WTC11 (cell line): ENCODE data around the gene STK11.

ENCODE experiments used
- CREM ChIP-seq: sonication (generic); formaldehyde crosslinking; IDR thresholded peaks from 2 replicates; pipeline ENCODE4 v1.8.1; 2022; ENCODE audit warnings: mild to moderate bottlenecking, missing genetic modification reagents, moderate library complexity
- ELF4 ChIP-seq: sonication (generic); formaldehyde crosslinking; IDR thresholded peaks from 2 replicates; pipeline ENCODE4 v1.8.1; 2022; ENCODE audit warnings: low read depth, mild to moderate bottlenecking, moderate library complexity, missing genetic modification reagents
- EMX1 ChIP-seq: fragments of 250-450 bp; sonication (Bioruptor Pico); IDR thresholded peaks from 2 replicates; pipeline ENCODE4 v1.8.0; 2021; ENCODE audit warnings: mild to moderate bottlenecking
- FOXJ3 ChIP-seq: sonication (generic); formaldehyde crosslinking; IDR thresholded peaks from 2 replicates; pipeline ENCODE4 v1.9.0; 2021; ENCODE audit warnings: missing genetic modification reagents, mild to moderate bottlenecking, borderline replicate concordance
- MAX ChIP-seq: sonication (generic); formaldehyde crosslinking; IDR thresholded peaks from 2 replicates; pipeline ENCODE4 v1.8.0; 2022; ENCODE audit warnings: mild to moderate bottlenecking, missing genetic modification reagents
- RELA ChIP-seq: sonication (generic); formaldehyde crosslinking; IDR thresholded peaks from 2 replicates; pipeline ENCODE4 v1.8.1; 2022; ENCODE audit warnings: missing genetic modification reagents, mild to moderate bottlenecking, borderline replicate concordance
- TEAD4 ChIP-seq: sonication (generic); formaldehyde crosslinking; IDR thresholded peaks from 2 replicates; pipeline ENCODE4 v1.8.0; 2022; ENCODE audit warnings: mild to moderate bottlenecking, missing genetic modification reagents
- ZBTB21 ChIP-seq: sonication (generic); formaldehyde crosslinking; IDR thresholded peaks from 2 replicates; pipeline ENCODE4 v1.8.1; 2023; ENCODE audit warnings: mild to moderate bottlenecking, missing genetic modification reagents, borderline replicate concordance
- TF ChIP-seq, protein P1 (sequence below): fragments of 200-600 bp; IDR thresholded peaks from 2 replicates; pipeline ENCODE4 v1.8.0; 2022; ENCODE audit warnings: antibody characterized with exemption
- TF ChIP-seq, protein P2 (sequence below): sonication (generic); formaldehyde crosslinking; conservative IDR thresholded peaks from 2 replicates; pipeline ENCODE4 v1.8.1; 2022; ENCODE audit warnings: mild to moderate bottlenecking, missing genetic modification reagents

DNA sequence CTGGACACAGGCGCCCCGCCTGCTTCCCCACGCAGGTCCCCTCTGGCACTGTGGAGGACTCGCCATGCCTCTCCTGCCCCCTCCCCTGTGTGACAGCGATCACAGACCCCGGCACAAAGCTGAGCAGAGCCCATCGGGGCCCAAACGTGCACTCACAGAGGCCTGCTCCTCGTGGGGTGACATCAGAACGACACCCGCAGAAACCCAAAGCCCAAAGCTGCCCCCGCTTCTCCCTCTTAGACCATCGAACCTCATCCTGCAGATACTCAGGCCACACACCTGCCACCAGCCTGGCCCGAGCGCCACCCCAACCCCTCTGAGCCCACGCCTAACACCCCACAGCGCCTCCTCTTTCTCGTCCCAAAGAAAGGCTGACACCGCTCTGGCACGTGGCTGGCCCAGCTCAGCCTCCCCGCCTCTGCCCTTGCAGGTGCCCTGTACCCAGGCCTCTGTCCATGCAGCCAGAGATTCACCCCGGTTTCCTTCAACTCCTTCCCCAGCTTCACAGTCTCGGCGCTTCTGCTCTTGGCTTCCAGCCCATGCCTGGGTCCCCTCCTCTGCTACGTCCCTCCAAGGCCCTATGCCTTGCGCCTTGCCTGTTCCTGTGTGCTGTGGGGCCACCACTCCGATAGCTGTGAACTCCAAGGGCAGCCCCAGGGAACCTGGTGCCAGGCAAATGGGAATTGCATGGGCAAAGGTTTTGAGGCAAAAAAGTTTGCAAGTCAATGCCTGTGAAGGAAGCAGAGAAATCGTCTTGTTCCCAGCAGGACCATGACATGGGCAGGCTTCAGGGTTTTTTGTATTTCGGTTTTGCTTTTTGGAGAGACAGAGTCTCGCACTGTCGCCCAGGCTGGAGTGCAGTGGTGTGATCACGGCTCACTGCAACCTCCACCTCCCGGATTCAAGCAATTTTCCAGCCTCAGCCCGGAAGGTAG lies 33.1 kb downstream of the STK11 start:
- no peak for TF ChIP-seq RELA (CRISPR knock-in tag)
- TF ChIP-seq TEAD4 (CRISPR knock-in tag): no peak
- TF ChIP-seq ELF4 (CRISPR knock-in tag): no peak
- no peak for TF ChIP-seq CREM (CRISPR knock-in tag)
- TF ChIP-seq, protein P1, sequence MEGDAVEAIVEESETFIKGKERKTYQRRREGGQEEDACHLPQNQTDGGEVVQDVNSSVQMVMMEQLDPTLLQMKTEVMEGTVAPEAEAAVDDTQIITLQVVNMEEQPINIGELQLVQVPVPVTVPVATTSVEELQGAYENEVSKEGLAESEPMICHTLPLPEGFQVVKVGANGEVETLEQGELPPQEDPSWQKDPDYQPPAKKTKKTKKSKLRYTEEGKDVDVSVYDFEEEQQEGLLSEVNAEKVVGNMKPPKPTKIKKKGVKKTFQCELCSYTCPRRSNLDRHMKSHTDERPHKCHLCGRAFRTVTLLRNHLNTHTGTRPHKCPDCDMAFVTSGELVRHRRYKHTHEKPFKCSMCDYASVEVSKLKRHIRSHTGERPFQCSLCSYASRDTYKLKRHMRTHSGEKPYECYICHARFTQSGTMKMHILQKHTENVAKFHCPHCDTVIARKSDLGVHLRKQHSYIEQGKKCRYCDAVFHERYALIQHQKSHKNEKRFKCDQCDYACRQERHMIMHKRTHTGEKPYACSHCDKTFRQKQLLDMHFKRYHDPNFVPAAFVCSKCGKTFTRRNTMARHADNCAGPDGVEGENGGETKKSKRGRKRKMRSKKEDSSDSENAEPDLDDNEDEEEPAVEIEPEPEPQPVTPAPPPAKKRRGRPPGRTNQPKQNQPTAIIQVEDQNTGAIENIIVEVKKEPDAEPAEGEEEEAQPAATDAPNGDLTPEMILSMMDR: no peak
- TF ChIP-seq EMX1 (CRISPR knock-in tag): no peak
- no peak for TF ChIP-seq ZBTB21 (CRISPR knock-in tag)
- no peak for TF ChIP-seq FOXJ3 (CRISPR knock-in tag)
- TF ChIP-seq MAX: no peak
- TF ChIP-seq, protein P2, sequence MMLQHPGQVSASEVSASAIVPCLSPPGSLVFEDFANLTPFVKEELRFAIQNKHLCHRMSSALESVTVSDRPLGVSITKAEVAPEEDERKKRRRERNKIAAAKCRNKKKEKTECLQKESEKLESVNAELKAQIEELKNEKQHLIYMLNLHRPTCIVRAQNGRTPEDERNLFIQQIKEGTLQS (CRISPR knock-in tag): no peak
